DOHH2 (cell line): Measurements from ENCODE around the gene INHBB.

Source experiments
- H3F3A ChIP-seq: fragments of 200-600 bp; sonication (generic), shearing (Covaris generic); 2 replicates; pipeline ENCODE4 v1.6.0; 2016; ENCODE audit warnings: antibody characterized with exemption, mild to moderate bottlenecking; ENCODE audit not compliant: control insufficient read depth, insufficient read depth
- H3K27ac ChIP-seq: fragments of 200-600 bp; sonication (generic); 2 replicates; pipeline ENCODE4 v1.5.1; 2014; ENCODE audit warnings: low read depth, mild to moderate bottlenecking, low read length, moderate library complexity
- H3K27me3 ChIP-seq: fragments of 200-600 bp; sonication (generic); 2 replicates; pipeline ENCODE4 v1.6.1; 2014; ENCODE audit warnings: mild to moderate bottlenecking, low read length, mixed read lengths; ENCODE audit not compliant: control insufficient read depth
- H3K36me3 ChIP-seq: fragments of 200-600 bp; sonication (generic); 2 replicates; pipeline ENCODE4 v1.6.1; 2014; ENCODE audit warnings: mild to moderate bottlenecking, low read length, moderate library complexity, mixed read lengths; ENCODE audit not compliant: control insufficient read depth
- H3K4me1 ChIP-seq: fragments of 200-600 bp; sonication (generic); 2 replicates; pipeline ENCODE4 v1.6.1; 2014; ENCODE audit warnings: mild to moderate bottlenecking, low read length, mixed read lengths; ENCODE audit not compliant: control insufficient read depth
- H3K4me2 ChIP-seq: fragments of 200-600 bp; sonication (generic); 2 replicates; pipeline ENCODE4 v1.6.0; 2014; ENCODE audit warnings: mild to moderate bottlenecking, low read length, moderate library complexity
- H3K4me3 ChIP-seq: fragments of 200-600 bp; sonication (generic); 2 replicates; pipeline ENCODE4 v1.5.1; 2014; ENCODE audit warnings: mild to moderate bottlenecking, low read length, mixed read lengths
- H3K79me2 ChIP-seq: fragments of 200-600 bp; sonication (generic); 2 replicates; pipeline ENCODE4 v1.6.1; 2014; ENCODE audit warnings: mild to moderate bottlenecking, low read length, mixed read lengths; ENCODE audit not compliant: control insufficient read depth
- H3K9me2 ChIP-seq: fragments of 200-600 bp; sonication (generic); replicated peaks from 2 replicates; pipeline ENCODE4 v1.6.1; 2014; ENCODE audit warnings: mild to moderate bottlenecking, low read length, mixed read lengths; ENCODE audit not compliant: control insufficient read depth
- H3K9me3 ChIP-seq: fragments of 200-600 bp; sonication (generic); 2 replicates; pipeline ENCODE4 v1.6.1; 2014; ENCODE audit warnings: antibody characterized with exemption, low read length, mixed read lengths; ENCODE audit not compliant: control insufficient read depth, insufficient read depth
- H4K20me1 ChIP-seq: fragments of 200-600 bp; sonication (generic); 2 replicates; pipeline ENCODE4 v1.6.0; 2014; ENCODE audit warnings: low read depth, mild to moderate bottlenecking, antibody characterized with exemption, low read length, moderate library complexity; ENCODE audit not compliant: control insufficient read depth, insufficient read depth
- EZH2phosphoT487 ChIP-seq: fragments of 200-600 bp; sonication (generic); IDR thresholded peaks from 2 replicates; pipeline ENCODE4 v1.6.1; 2017; ENCODE audit warnings: borderline replicate concordance, mild to moderate bottlenecking, antibody characterized with exemption, low read length, moderate library complexity, mixed read lengths
- TF ChIP-seq, protein P1 (sequence below): fragments of 200-600 bp; sonication (generic); IDR thresholded peaks from one replicate; pipeline ENCODE4 v1.5.1; 2014; ENCODE audit warnings: antibody characterized with exemption, mild to moderate bottlenecking, low read depth, low read length; ENCODE audit not compliant: poor library complexity, severe bottlenecking

INHBB gene

DNA sequence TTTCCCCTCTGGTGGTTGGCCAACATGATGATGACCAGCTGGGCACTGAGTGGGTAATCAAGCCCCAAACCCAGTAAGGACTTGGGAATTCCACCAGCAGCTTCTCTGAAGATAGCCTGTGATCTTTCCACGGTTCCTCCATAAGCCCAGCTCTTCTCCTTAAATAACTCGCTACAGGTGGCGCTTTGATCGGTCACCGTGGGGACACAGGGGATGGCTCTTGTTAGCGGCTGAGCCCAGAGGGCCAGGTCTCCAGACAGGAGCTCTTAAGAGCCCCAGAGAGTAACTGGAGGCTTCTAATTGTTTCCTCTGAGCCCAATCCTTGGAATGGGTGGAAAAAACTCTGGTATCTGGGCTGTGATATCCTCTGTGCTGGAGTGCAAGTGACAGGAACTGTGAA is 13.6 kb upstream of the INHBB start:
- no peak for TF ChIP-seq EZH2phosphoT487
- TF ChIP-seq, protein P1, sequence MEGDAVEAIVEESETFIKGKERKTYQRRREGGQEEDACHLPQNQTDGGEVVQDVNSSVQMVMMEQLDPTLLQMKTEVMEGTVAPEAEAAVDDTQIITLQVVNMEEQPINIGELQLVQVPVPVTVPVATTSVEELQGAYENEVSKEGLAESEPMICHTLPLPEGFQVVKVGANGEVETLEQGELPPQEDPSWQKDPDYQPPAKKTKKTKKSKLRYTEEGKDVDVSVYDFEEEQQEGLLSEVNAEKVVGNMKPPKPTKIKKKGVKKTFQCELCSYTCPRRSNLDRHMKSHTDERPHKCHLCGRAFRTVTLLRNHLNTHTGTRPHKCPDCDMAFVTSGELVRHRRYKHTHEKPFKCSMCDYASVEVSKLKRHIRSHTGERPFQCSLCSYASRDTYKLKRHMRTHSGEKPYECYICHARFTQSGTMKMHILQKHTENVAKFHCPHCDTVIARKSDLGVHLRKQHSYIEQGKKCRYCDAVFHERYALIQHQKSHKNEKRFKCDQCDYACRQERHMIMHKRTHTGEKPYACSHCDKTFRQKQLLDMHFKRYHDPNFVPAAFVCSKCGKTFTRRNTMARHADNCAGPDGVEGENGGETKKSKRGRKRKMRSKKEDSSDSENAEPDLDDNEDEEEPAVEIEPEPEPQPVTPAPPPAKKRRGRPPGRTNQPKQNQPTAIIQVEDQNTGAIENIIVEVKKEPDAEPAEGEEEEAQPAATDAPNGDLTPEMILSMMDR: no peak
- Histone ChIP-seq H3K9me2 (no peaks in the 10 kb centered on the region), H3K4me3 (no peak overlapping the region), H3K4me2 (no peak overlapping the region), H3F3A (no peaks in the 10 kb centered on the region), H3K27me3 (peaks cover 11% of the 10 kb centered on the region), H3K36me3 (no peaks in the 10 kb centered on the region), H3K9me3 (no peaks in the 10 kb centered on the region), H3K27ac (no peak overlapping the region), H4K20me1 (no peaks in the 10 kb centered on the region), H3K79me2 (no peaks in the 10 kb centered on the region), H3K4me1 (no peaks in the 10 kb centered on the region)

DNA sequence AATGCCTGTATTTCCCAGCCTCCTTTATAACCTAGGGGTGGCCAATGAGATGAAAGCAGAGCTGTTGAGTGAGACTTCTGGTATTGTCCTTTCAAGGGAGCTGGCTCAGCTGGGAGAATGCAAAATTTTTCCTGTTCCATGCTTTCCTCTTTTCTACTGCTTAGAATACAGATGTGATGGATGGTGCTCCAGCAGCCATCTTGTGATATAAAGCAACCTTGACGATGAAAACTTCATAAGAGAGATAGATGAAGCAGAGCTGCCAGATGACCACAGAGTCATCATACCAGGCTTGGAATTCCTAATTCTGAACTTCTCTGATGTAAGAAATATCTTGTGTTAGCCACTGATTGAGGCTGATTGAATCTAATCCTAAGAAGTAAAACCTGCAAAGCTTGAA is 11.9 kb upstream of the INHBB start:
- Histone ChIP-seq H3K4me2 (no peak overlapping the region), H3K36me3 (no peaks in the 10 kb centered on the region), H3K4me1 (no peaks in the 10 kb centered on the region), H3K27me3 (peaks cover 11% of the 10 kb centered on the region), H3F3A (no peaks in the 10 kb centered on the region), H3K4me3 (no peak overlapping the region), H3K9me3 (no peaks in the 10 kb centered on the region), H3K79me2 (no peaks in the 10 kb centered on the region), H3K27ac (no peak overlapping the region), H4K20me1 (no peaks in the 10 kb centered on the region), H3K9me2 (no peaks in the 10 kb centered on the region)
- TF ChIP-seq, protein P1: no peak
- TF ChIP-seq EZH2phosphoT487: no peak

DNA sequence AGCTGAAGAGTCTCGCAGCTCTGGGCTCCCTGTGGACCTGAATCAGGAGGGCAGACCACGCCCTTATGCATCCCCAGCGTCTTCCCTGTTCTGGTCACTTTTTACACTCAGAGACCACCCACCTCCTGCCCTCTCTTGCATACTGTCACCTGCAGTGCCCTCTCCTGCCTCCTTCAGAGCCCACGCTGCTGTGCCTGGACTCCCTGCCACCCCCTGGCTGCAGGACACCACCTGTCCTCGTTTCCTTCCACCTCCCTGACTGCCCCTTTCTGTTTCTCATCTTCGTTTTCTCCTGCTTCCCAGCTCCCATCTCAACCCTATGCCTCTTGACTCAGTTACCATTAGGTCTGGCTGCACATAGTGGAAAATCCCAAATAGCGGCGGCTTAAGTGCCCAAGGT is 9.2 kb upstream of the INHBB start:
- Histone ChIP-seq H3K4me2 (no peak overlapping the region), H4K20me1 (no peaks in the 10 kb centered on the region), H3K9me2 (no peaks in the 10 kb centered on the region), H3K4me1 (no peaks in the 10 kb centered on the region), H3K9me3 (no peaks in the 10 kb centered on the region), H3K4me3 (no peak overlapping the region), H3K27ac (no peak overlapping the region), H3K36me3 (no peaks in the 10 kb centered on the region), H3K27me3 (no peaks in the 10 kb centered on the region; the same call in 1 of the 2 replicates), H3K79me2 (no peaks in the 10 kb centered on the region), H3F3A (no peaks in the 10 kb centered on the region)
- no peak for TF ChIP-seq EZH2phosphoT487
- TF ChIP-seq, protein P1: no peak

- Histone ChIP-seq H3K4me2 (no peak overlapping the region), H3K4me3 (no peak overlapping the region), H3F3A (no peaks in the 10 kb centered on the region), H4K20me1 (no peaks in the 10 kb centered on the region), H3K4me1 (peaks cover 4% of the 10 kb centered on the region; the same call in 1 of the 2 replicates), H3K79me2 (no peaks in the 10 kb centered on the region), H3K9me3 (no peaks in the 10 kb centered on the region), H3K27me3 (peaks cover 8% of the 10 kb centered on the region), H3K9me2 (no peaks in the 10 kb centered on the region), H3K36me3 (no peaks in the 10 kb centered on the region), H3K27ac (no peak overlapping the region)
- TF ChIP-seq, protein P1: no peak
- no peak for TF ChIP-seq EZH2phosphoT487
Observed at GRCh38 chr2:120338015-120338414, 7.9 kb upstream of the INHBB start.
